H1 (cell line): ENCODE data around the gene SLC6A7. TPM values are rescaled to one million over a fixed set of nuclear protein-coding genes. Genes with fewer than 3 reads are reported as not detected.
A peak's percentile ranks its signal among the peaks of the same experiment; 100 is the strongest.

Experiments
- CTCF ChIA-PET: fragments of 300-600 bp; sonication (Branson Sonifier 250); formaldehyde crosslinking; loops from one replicate; lab custom pipeline; 2021; ENCODE audit not compliant: partially characterized antibody; lab: Charles Lee
- POLR2A ChIA-PET: fragments of 300-600 bp; sonication (Branson Sonifier 250); formaldehyde crosslinking; loops from one replicate; lab custom pipeline; 2021; ENCODE audit warnings: inconsistent platforms; ENCODE audit not compliant: partially characterized antibody; lab: Charles Lee
- DNase-seq, 2 experiments: peaks; one replicate each; pipeline versions ENCODE4 v3.0.0 to v3.0.0-alpha.2; 2010 to 2022; ENCODE audit warnings: low spot score in 2 of 2, low read depth in 1 of 2, mixed read lengths in 1 of 2
- FAIRE-seq: peaks from 2 replicates; lab custom pipeline; 2011; peaks lifted over from hg19 to GRCh38; lab: Jason Lieb, UNC
- H2AFZ ChIP-seq: 2 replicates; pipeline ENCODE4 v1.8.1; 2012; ENCODE audit warnings: low read length, inconsistent platforms
- H2AK5ac ChIP-seq: 2 replicates; pipeline ENCODE4 v1.6.1; 2013; ENCODE audit warnings: low read depth, low read length
- H2BK120ac ChIP-seq: replicated peaks from 2 replicates; pipeline ENCODE3; 2013; ENCODE audit warnings: low read depth, low read length, inconsistent platforms
- H2BK12ac ChIP-seq: 2 replicates; pipeline ENCODE4 v1.6.1; 2013; ENCODE audit warnings: low read depth, low read length
- H2BK15ac ChIP-seq: 2 replicates; pipeline ENCODE4 v1.6.1; 2013; ENCODE audit warnings: low read length
- H2BK20ac ChIP-seq: 2 replicates; pipeline ENCODE4 v1.6.1; 2013; ENCODE audit warnings: low read length
- H2BK5ac ChIP-seq: 2 replicates; pipeline ENCODE4 v1.6.1; 2013; ENCODE audit warnings: low read depth, low read length
- H3K14ac ChIP-seq: 2 replicates; pipeline ENCODE4 v1.6.1; 2013; ENCODE audit warnings: inconsistent platforms; ENCODE audit not compliant: insufficient read length
- H3K18ac ChIP-seq: 2 replicates; pipeline ENCODE4 v1.6.1; 2013; ENCODE audit warnings: low read length; ENCODE audit errors: extremely low read depth
- H3K23ac ChIP-seq: 2 replicates; pipeline ENCODE4 v1.6.1; 2013; ENCODE audit warnings: inconsistent platforms; ENCODE audit not compliant: insufficient read length
- H3K23me2 ChIP-seq: 2 replicates; pipeline ENCODE4 v1.6.1; 2013; ENCODE audit warnings: low read depth, low read length
- H3K27ac ChIP-seq: 2 replicates; pipeline ENCODE4 v1.6.1; 2011; ENCODE audit warnings: low read depth, low read length, inconsistent platforms
- H3K27me3 ChIP-seq, 4 experiments: replicated peaks in 1 of 4; 1 replicate in 1 of 4; 2 replicates in 3 of 4; pipeline versions ENCODE4 v1.6.1 to v1.8.1; 2011 to 2013; ENCODE audit warnings: low read length in 3 of 4, mild to moderate bottlenecking in 3 of 4, inconsistent platforms in 2 of 4, mixed read lengths in 2 of 4, moderate library complexity in 1 of 4; ENCODE audit not compliant: control insufficient read depth in 3 of 4, insufficient read depth in 3 of 4; ENCODE audit errors: extremely low read depth in 1 of 4
- H3K36me3 ChIP-seq, 4 experiments: 2 replicates each; pipeline versions ENCODE4 v1.6.1 to v1.8.1; 2011 to 2013; ENCODE audit warnings: mild to moderate bottlenecking in 4 of 4, low read length in 3 of 4, moderate library complexity in 2 of 4, control low read depth in 1 of 4, inconsistent platforms in 1 of 4; ENCODE audit not compliant: insufficient read depth in 4 of 4, control insufficient read depth in 2 of 4
- H3K4ac ChIP-seq: replicated peaks from 2 replicates; pipeline ENCODE3; 2013; ENCODE audit warnings: low read length, low read depth, mixed read lengths, inconsistent platforms; ENCODE audit not compliant: insufficient read length
- H3K4me1 ChIP-seq, 4 experiments: replicated peaks in 1 of 4; 1 replicate in 1 of 4; 2 replicates in 3 of 4; pipeline versions ENCODE4 v1.6.1 to v1.8.1; 2011 to 2013; ENCODE audit warnings: low read length in 3 of 4, inconsistent platforms in 2 of 4, mixed read lengths in 1 of 4; ENCODE audit not compliant: insufficient read depth in 4 of 4, control insufficient read depth in 3 of 4
- H3K4me2 ChIP-seq, 2 experiments: 2 replicates each; pipeline versions ENCODE4 v1.6.1 to v1.8.1; 2011 to 2013; ENCODE audit warnings: low read depth in 2 of 2, low read length in 2 of 2, control low read depth in 1 of 2, inconsistent platforms in 1 of 2, mild to moderate bottlenecking in 1 of 2; ENCODE audit not compliant: insufficient read depth in 1 of 2
- H3K4me3 ChIP-seq, 4 experiments: fragments of 200-600, 300-600 bp in 1 of 4; sonication (generic), shearing (Covaris generic), sonication (Bioruptor Twin) in 1 of 4; 2 replicates each; pipeline versions ENCODE4 v1.5.1 to v1.8.1; 2011 to 2016; ENCODE audit warnings: low read length in 4 of 4, low read depth in 3 of 4, control low read depth in 2 of 4, inconsistent platforms in 2 of 4, mild to moderate bottlenecking in 2 of 4, mixed read lengths in 1 of 4, moderate library complexity in 1 of 4; ENCODE audit not compliant: insufficient read depth in 2 of 4; ENCODE audit errors: extremely low read depth in 1 of 4
- H3K56ac ChIP-seq: replicated peaks from 2 replicates; pipeline ENCODE3; 2013; ENCODE audit warnings: low read depth, mild to moderate bottlenecking, mixed read lengths, low read length, inconsistent platforms; ENCODE audit not compliant: insufficient read length
- H3K79me1 ChIP-seq: 2 replicates; pipeline ENCODE4 v1.6.1; 2013; ENCODE audit warnings: low read depth, low read length, control low read depth
- H3K79me2 ChIP-seq, 2 experiments: 2 replicates each; pipeline versions ENCODE4 v1.6.1 to v1.8.1; 2012 to 2013; ENCODE audit warnings: low read length in 2 of 2, mild to moderate bottlenecking in 2 of 2, inconsistent platforms in 1 of 2; ENCODE audit not compliant: insufficient read depth in 2 of 2, control insufficient read depth in 1 of 2
- H3K9ac ChIP-seq, 4 experiments: replicated peaks in 1 of 4; 1 replicate in 1 of 4; 2 replicates in 3 of 4; pipeline versions ENCODE4 v1.6.1 to v1.8.1; 2011 to 2013; ENCODE audit warnings: low read depth in 3 of 4, low read length in 3 of 4, control low read depth in 2 of 4, mild to moderate bottlenecking in 2 of 4, moderate library complexity in 2 of 4, inconsistent platforms in 1 of 4; ENCODE audit errors: extremely low read depth in 1 of 4
- H3K9me3 ChIP-seq, 2 experiments: 2 replicates each; pipeline versions ENCODE4 v1.6.1 to v1.8.1; 2012 to 2013; ENCODE audit warnings: mild to moderate bottlenecking in 2 of 2, moderate library complexity in 2 of 2, control low read depth in 1 of 2, inconsistent platforms in 1 of 2, low read depth in 1 of 2, low read length in 1 of 2, mixed read lengths in 1 of 2; ENCODE audit not compliant: insufficient read depth in 2 of 2
- H4K20me1 ChIP-seq, 2 experiments: replicated peaks in 1 of 2; 2 replicates each; pipeline versions ENCODE3 to v1.8.1; 2011 to 2013; ENCODE audit warnings: inconsistent platforms in 2 of 2, low read length in 2 of 2, mild to moderate bottlenecking in 1 of 2; ENCODE audit not compliant: insufficient read depth in 2 of 2, control insufficient read depth in 1 of 2
- H4K5ac ChIP-seq: 2 replicates; pipeline ENCODE4 v1.6.1; 2013; ENCODE audit warnings: low read length, low read depth, mixed read lengths, inconsistent platforms; ENCODE audit not compliant: insufficient read length
- H4K8ac ChIP-seq: 2 replicates; pipeline ENCODE4 v1.8.0; 2013; ENCODE audit warnings: mild to moderate bottlenecking, moderate library complexity, low read length, inconsistent platforms; ENCODE audit not compliant: insufficient read depth; ENCODE audit errors: extremely low read depth
- H4K91ac ChIP-seq: replicated peaks from 2 replicates; pipeline ENCODE3; 2013; ENCODE audit warnings: low read length, mixed read lengths, inconsistent platforms; ENCODE audit not compliant: insufficient read length
- CEBPB ChIP-seq: IDR thresholded peaks from 2 replicates; pipeline ENCODE4 v1.6.1; 2012; ENCODE audit warnings: low read depth, low read length
- SIN3A ChIP-seq, 2 experiments: IDR thresholded peaks in 1 of 2; conservative IDR thresholded peaks in 1 of 2; 2 replicates each; pipeline ENCODE4 v1.6.1; 2011 to 2012; ENCODE audit warnings: low read length in 2 of 2, improper control_type of control experiment in 1 of 2, low read depth in 1 of 2, mild to moderate bottlenecking in 1 of 2
- WGBS, 2 experiments: shearing (Covaris generic) in 1 of 2; methylation state at CpG; one replicate each; pipeline versions ENCODE4 v1.1.6 to v1.1.7; 2013 to 2015; ENCODE audit warnings: low lambda C conversion rate in 2 of 2, mixed read lengths in 2 of 2, inconsistent platforms in 1 of 2, low coverage in 1 of 2, missing lambda C conversion rate in 1 of 2; ENCODE audit not compliant: insufficient replicate concordance in 2 of 2, insufficient coverage in 1 of 2, insufficient read length in 1 of 2; ENCODE audit errors: extremely low coverage in 1 of 2, missing lambda C conversion rate in 1 of 2; 5-methylcytosine and 5-hydroxymethylcytosine counted together
- polyA plus RNA-seq, 7 experiments: library from polyadenylated mRNA; depleted of rRNA in 3 of 7; stranded (reverse) in 5 of 7; unstranded in 2 of 7; fragments of >200 nt in 5 of 7; fragments of 200-250 nt in 2 of 7; gene quantifications; 1 replicate in 5 of 7; 2 replicates in 1 of 7; 4 replicates in 1 of 7; pipeline versions ENCODE4 v1.2.1 to v1.2.3, GENCODE V29; 2011 to 2013; ENCODE audit warnings: missing spikeins in 2 of 7, mixed read lengths in 2 of 7
- total RNA-seq: library from RNA; stranded (reverse); fragmentation: NEBNext Ultra II Directional; extraction: Animal tissue kit (Norgen Biotek cat#: 25700); gene quantifications from 2 replicates; pipeline ENCODE4 v1.2.1, GENCODE V29; 2021

SLC6A7 gene
- total and polyA plus RNA-seq, 2 of the 8 experiments (the other 6 are each of a cell fraction or from before 2014, with no cell fraction given), result 0.07 to 0.12 TPM

- Histone ChIP-seq H3K9me3 (no peaks in the 10 kb centered on the region), H3K79me2 (no peaks in the 10 kb centered on the region), H3K36me3 (no peaks in the 10 kb centered on the region), H2AFZ (no peak overlapping the region), H2BK15ac (no peak overlapping the region; the same call in 1 of the 2 replicates), H4K8ac (no peak overlapping the region), H4K5ac (no peak overlapping the region), H3K4me2 (no peak overlapping the region), H3K14ac (no peak overlapping the region), H3K4me3 (no peak overlapping the region), H3K4me1 (peaks cover 0 to 4% (median 0%) of the 10 kb centered on the region in 4 experiments; a peak in 1 of 7 replicates), H2AK5ac (no peak overlapping the region), H3K18ac (no peak overlapping the region), H2BK120ac (no peak overlapping the region), H3K23me2 (no peaks in the 10 kb centered on the region), H3K9ac (no peak overlapping the region), H2BK5ac (no peak overlapping the region; the same call in 1 of the 2 replicates), H3K27ac (no peak overlapping the region), H2BK20ac (no peak overlapping the region), H3K56ac (no peak overlapping the region), H3K23ac (no peak overlapping the region), H3K79me1 (no peaks in the 10 kb centered on the region), H4K91ac (no peak overlapping the region), H4K20me1 (no peaks in the 10 kb centered on the region), H2BK12ac (no peak overlapping the region), H3K27me3 (no peaks in the 10 kb centered on the region), H3K4ac (no peak overlapping the region)
- 73% methylated on average over 11 of the region's 11 CpGs; no CpG with 5 or more reads in 1 of the 2 experiments for WGBS, 2 experiments
- ChIA-PET POLR2A (no interaction called here), CTCF (interaction anchor here (0.7 to 1.9 kb wide), 12 partner anchors 9 to 129 kb away, joined by 3 to 8 read pairs (median 4); no protein-coding TSS in a partner anchor)
- DNase-seq (no peak), FAIRE-seq (no peak)
- TF ChIP-seq CEBPB (peak; percentile 85), SIN3A (conservative IDR thresholded peaks at IDR 0.05 in 1 of 2, IDR thresholded peaks at IDR 0.05 in 1 of 2; ENCODE audit: low read depth in 1 of 2, low read length in 2 of 2) (no peak)
Observed at GRCh38 chr5:150227606-150228273, 37.9 kb downstream of the SLC6A7 start.
